NT2/D1 (cell line): Measurements from ENCODE around the gene RBMS3.

Experiments used
- DNase-seq: peaks from one replicate; pipeline ENCODE4 v3.0.0-alpha.2; 2011; ENCODE audit warnings: low read depth, low spot score
- H3K27me3 ChIP-seq: 2 replicates; pipeline ENCODE4 v1.6.0; 2011; ENCODE audit warnings: mild to moderate bottlenecking; ENCODE audit not compliant: insufficient read length, insufficient read depth
- H3K36me3 ChIP-seq: 2 replicates; pipeline ENCODE4 v1.6.1; 2011; ENCODE audit warnings: mild to moderate bottlenecking, low read length, mixed read lengths; ENCODE audit not compliant: insufficient read depth, insufficient read length
- H3K4me1 ChIP-seq: 2 replicates; pipeline ENCODE4 v1.5.1; 2011; ENCODE audit not compliant: insufficient read depth, insufficient read length
- H3K4me3 ChIP-seq: 2 replicates; pipeline ENCODE4 v1.5.1; 2011; ENCODE audit warnings: low read depth; ENCODE audit not compliant: insufficient read length
- H3K9ac ChIP-seq: 2 replicates; pipeline ENCODE4 v1.6.0; 2011; ENCODE audit warnings: low read depth; ENCODE audit not compliant: insufficient read length
- H3K9me3 ChIP-seq: 2 replicates; pipeline ENCODE4 v1.5.1; 2011; ENCODE audit warnings: mild to moderate bottlenecking, low read length; ENCODE audit not compliant: insufficient read depth
- SUZ12 ChIP-seq: IDR thresholded peaks from 2 replicates; pipeline ENCODE4 v1.6.1; 2011; ENCODE audit not compliant: insufficient read length, insufficient read depth; ENCODE audit errors: extremely low read depth
- YY1 ChIP-seq: IDR thresholded peaks from 2 replicates; pipeline ENCODE4 v1.6.1; 2011; ENCODE audit not compliant: insufficient read length, insufficient read depth
- ZNF274 ChIP-seq: IDR thresholded peaks from 2 replicates; pipeline ENCODE4 v1.6.1; 2011; ENCODE audit warnings: mild to moderate bottlenecking, low read depth, low read length

RBMS3 gene

GRCh38 chr3:29887451-29887850 lies 606.6 kb downstream of the RBMS3 start:
- Histone ChIP-seq H3K27me3 (no peaks in the 10 kb centered on the region), H3K4me1 (no peaks in the 10 kb centered on the region), H3K9me3 (no peaks in the 10 kb centered on the region), H3K4me3 (no peak overlapping the region), H3K36me3 (no peaks in the 10 kb centered on the region), H3K9ac (no peak overlapping the region)
- no peak for DNase-seq
- no peak for TF ChIP-seq YY1

- Histone ChIP-seq H3K4me3 (no peak overlapping the region), H3K27me3 (no peaks in the 10 kb centered on the region), H3K9ac (no peak overlapping the region), H3K9me3 (no peaks in the 10 kb centered on the region), H3K4me1 (no peaks in the 10 kb centered on the region), H3K36me3 (no peaks in the 10 kb centered on the region)
- no peak for DNase-seq
- TF ChIP-seq ZNF274 (no peak), YY1 (no peak), SUZ12 (no peak)
Measured at GRCh38 chr3:29889215-29889614, 608.3 kb downstream of the RBMS3 start.

- DNase-seq = no peak
- H3K36me3 ChIP-seq = no peaks in the 10 kb centered on the region
- TF ChIP-seq SUZ12 (no peak), YY1 (no peak), ZNF274 (no peak)
- H3K9me3 ChIP-seq = no peaks in the 10 kb centered on the region
- no peak overlapping the region for H3K9ac ChIP-seq
- no peaks in the 10 kb centered on the region for H3K27me3 ChIP-seq
- H3K4me3 ChIP-seq = no peak overlapping the region
- no peaks in the 10 kb centered on the region for H3K4me1 ChIP-seq
Measured at GRCh38 chr3:29890801-29891200, 609.9 kb downstream of the RBMS3 start.

GRCh38 chr3:29892976-29893554 lies 612.2 kb downstream of the RBMS3 start:
- no peak for TF ChIP-seq ZNF274
- no peak for TF ChIP-seq YY1
- no peak for TF ChIP-seq SUZ12
- Histone ChIP-seq H3K9me3 (no peaks in the 10 kb centered on the region), H3K4me3 (no peak overlapping the region), H3K4me1 (no peaks in the 10 kb centered on the region), H3K9ac (no peak overlapping the region), H3K36me3 (no peaks in the 10 kb centered on the region), H3K27me3 (no peaks in the 10 kb centered on the region)
- no peak for DNase-seq

GRCh38 chr3:29896856-29897255 lies 616.0 kb downstream of the RBMS3 start:
- no peak overlapping the region for H3K9ac ChIP-seq
- H3K27me3 ChIP-seq = no peaks in the 10 kb centered on the region
- no peaks in the 10 kb centered on the region for H3K9me3 ChIP-seq
- no peak for DNase-seq
- TF ChIP-seq ZNF274 = no peak
- TF ChIP-seq YY1 = no peak
- TF ChIP-seq SUZ12 = no peak
- no peaks in the 10 kb centered on the region for H3K4me1 ChIP-seq
- H3K36me3 ChIP-seq = no peaks in the 10 kb centered on the region
- H3K4me3 ChIP-seq = no peak overlapping the region

- DNase-seq = no peak
- no peaks in the 10 kb centered on the region for H3K4me1 ChIP-seq
- no peak overlapping the region for H3K4me3 ChIP-seq
- no peak overlapping the region for H3K9ac ChIP-seq
- no peak for TF ChIP-seq YY1
- no peak for TF ChIP-seq SUZ12
- no peak for TF ChIP-seq ZNF274
- no peaks in the 10 kb centered on the region for H3K36me3 ChIP-seq
- H3K27me3 ChIP-seq = no peaks in the 10 kb centered on the region
- H3K9me3 ChIP-seq = no peaks in the 10 kb centered on the region
Measured at GRCh38 chr3:29898171-29898965, 617.5 kb downstream of the RBMS3 start.

- no peaks in the 10 kb centered on the region for H3K27me3 ChIP-seq
- no peak for DNase-seq
- no peak overlapping the region for H3K4me3 ChIP-seq
- no peaks in the 10 kb centered on the region for H3K9me3 ChIP-seq
- TF ChIP-seq YY1 = no peak
- no peak for TF ChIP-seq SUZ12
- no peak for TF ChIP-seq ZNF274
- no peak overlapping the region for H3K9ac ChIP-seq
- H3K36me3 ChIP-seq = no peaks in the 10 kb centered on the region
- H3K4me1 ChIP-seq = no peaks in the 10 kb centered on the region
Measured at GRCh38 chr3:29899021-29899420, 618.1 kb downstream of the RBMS3 start.
